Astrocyte (in vitro differentiated cells and primary cell): Measurements from ENCODE around the gene KIF4B.

Experiments
- CTCF ChIP-seq: IDR thresholded peaks from 2 replicates; pipeline ENCODE4 v1.5.1; 2011; ENCODE audit warnings: low read depth, mild to moderate bottlenecking, inconsistent platforms, low read length, moderate library complexity; ENCODE audit not compliant: insufficient read depth
- EZH2 ChIP-seq: IDR thresholded peaks from 2 replicates; pipeline ENCODE4 v1.6.1; 2012; ENCODE audit warnings: mild to moderate bottlenecking, low read length, inconsistent platforms; ENCODE audit not compliant: insufficient read depth

- no peak for TF ChIP-seq EZH2
- TF ChIP-seq CTCF, result no peak
Observed at GRCh38 chr5:155021842-155022241, 8.3 kb downstream of the KIF4B start.
